AG04449 (cell line): ENCODE measurements around the gene SLC39A8.
"Not testable (repeated sequence)": the region's sequence is repeated elsewhere in the genome, so short reads cannot be mapped to it uniquely, and the experiment has no call there.

Experiments
- CTCF ChIA-PET: fragments of 350-600 bp; formaldehyde crosslinking; extraction: SDS; loops from one replicate; lab custom pipeline; 2021; ENCODE audit warnings: antibody characterized with exemption; lab: Yijun Ruan, JAX
- POLR2A ChIA-PET: fragments of 400-600, 350-600 bp; formaldehyde crosslinking; extraction: SDS; loops from one replicate; lab custom pipeline; 2020; ENCODE audit warnings: antibody characterized with exemption, inconsistent platforms; lab: Yijun Ruan, JAX
- DNase-seq: peaks from one replicate; pipeline ENCODE4 v3.0.0-alpha.2; 2010; ENCODE audit warnings: low read depth, low spot score
- H3K4me3 ChIP-seq: 2 replicates; pipeline ENCODE4 v1.5.1; 2011; ENCODE audit warnings: low read depth, mild to moderate bottlenecking, control low read depth, low read length
- TF ChIP-seq, protein P1 (sequence below): IDR thresholded peaks from one replicate; pipeline ENCODE4 v1.5.1; 2011; ENCODE audit warnings: mild to moderate bottlenecking, moderate library complexity, low read length, control low read depth, inconsistent platforms; ENCODE audit not compliant: insufficient read depth; ENCODE audit errors: missing control alignments

SLC39A8 gene

GRCh38 chr4:102362922-102363432, 17.7 kb upstream of the SLC39A8 start:
- CTCF ChIA-PET, result interaction anchor here (1.8 kb wide), 1 partner anchor 17 kb away, joined by 6 read pairs; the partner anchor contains the start of gene SLC39A8
- TF ChIP-seq, protein P1, sequence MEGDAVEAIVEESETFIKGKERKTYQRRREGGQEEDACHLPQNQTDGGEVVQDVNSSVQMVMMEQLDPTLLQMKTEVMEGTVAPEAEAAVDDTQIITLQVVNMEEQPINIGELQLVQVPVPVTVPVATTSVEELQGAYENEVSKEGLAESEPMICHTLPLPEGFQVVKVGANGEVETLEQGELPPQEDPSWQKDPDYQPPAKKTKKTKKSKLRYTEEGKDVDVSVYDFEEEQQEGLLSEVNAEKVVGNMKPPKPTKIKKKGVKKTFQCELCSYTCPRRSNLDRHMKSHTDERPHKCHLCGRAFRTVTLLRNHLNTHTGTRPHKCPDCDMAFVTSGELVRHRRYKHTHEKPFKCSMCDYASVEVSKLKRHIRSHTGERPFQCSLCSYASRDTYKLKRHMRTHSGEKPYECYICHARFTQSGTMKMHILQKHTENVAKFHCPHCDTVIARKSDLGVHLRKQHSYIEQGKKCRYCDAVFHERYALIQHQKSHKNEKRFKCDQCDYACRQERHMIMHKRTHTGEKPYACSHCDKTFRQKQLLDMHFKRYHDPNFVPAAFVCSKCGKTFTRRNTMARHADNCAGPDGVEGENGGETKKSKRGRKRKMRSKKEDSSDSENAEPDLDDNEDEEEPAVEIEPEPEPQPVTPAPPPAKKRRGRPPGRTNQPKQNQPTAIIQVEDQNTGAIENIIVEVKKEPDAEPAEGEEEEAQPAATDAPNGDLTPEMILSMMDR, result no peak
- H3K4me3 ChIP-seq, result no peak overlapping the region
- DNase-seq, result no peak
- POLR2A ChIA-PET, result no interaction called here

- H3K4me3 ChIP-seq, result no peak overlapping the region
- ChIA-PET CTCF (no interaction called here), POLR2A (no interaction called here)
- TF ChIP-seq, protein P1, result no peak
- no peak for DNase-seq
Measured at GRCh38 chr4:102358128-102358527, 12.8 kb upstream of the SLC39A8 start.

GRCh38 chr4:102357637-102358036, 12.4 kb upstream of the SLC39A8 start:
- POLR2A ChIA-PET, CTCF ChIA-PET: not testable (repeated sequence)

DNA sequence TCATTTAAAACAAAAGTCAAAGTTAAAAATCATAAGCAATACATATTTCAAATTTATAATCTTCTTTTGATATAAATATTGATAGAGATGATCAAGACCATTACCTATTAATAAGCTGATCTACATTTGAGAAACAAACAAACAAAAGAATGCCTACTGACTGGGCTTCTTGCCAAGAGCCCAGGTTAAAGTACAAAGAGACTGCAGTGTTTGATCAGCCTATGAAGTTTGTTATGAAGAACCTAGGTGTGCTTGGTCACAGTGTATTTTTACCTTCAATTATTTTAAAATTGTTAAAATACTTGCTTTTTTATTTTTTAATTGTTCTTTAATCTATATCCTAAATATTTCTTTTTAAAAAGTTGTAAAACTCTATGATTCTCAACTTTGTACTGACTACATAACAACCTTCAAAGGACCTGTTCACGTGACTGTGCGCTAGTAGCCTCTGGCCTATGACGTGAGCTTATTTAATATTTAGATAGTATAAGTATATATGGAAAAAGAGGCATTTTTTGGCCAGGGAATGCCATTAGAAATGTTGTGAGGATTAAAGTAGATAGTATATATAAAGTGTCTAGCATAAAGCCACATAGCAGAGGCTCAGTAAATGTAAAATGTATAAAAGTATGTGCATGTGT, 11.4 kb upstream of the SLC39A8 start:
- POLR2A ChIA-PET, result no interaction called here
- no peak for DNase-seq
- no peak overlapping the region for H3K4me3 ChIP-seq
- CTCF ChIA-PET, result no interaction called here
- TF ChIP-seq, protein P1, result no peak

More at GRCh38 chr4:102357637-102358036, 12.4 kb upstream of the SLC39A8 start:
- not testable (repeated sequence) for DNase-seq, H3K4me3 ChIP-seq

- H3K4me3 ChIP-seq, result no peak overlapping the region
- CTCF ChIA-PET, result no interaction called here
- TF ChIP-seq, protein P1, result no peak
- POLR2A ChIA-PET, result no interaction called here
- DNase-seq, result no peak
Measured at GRCh38 chr4:102355748-102356147, 10.5 kb upstream of the SLC39A8 start.

DNA sequence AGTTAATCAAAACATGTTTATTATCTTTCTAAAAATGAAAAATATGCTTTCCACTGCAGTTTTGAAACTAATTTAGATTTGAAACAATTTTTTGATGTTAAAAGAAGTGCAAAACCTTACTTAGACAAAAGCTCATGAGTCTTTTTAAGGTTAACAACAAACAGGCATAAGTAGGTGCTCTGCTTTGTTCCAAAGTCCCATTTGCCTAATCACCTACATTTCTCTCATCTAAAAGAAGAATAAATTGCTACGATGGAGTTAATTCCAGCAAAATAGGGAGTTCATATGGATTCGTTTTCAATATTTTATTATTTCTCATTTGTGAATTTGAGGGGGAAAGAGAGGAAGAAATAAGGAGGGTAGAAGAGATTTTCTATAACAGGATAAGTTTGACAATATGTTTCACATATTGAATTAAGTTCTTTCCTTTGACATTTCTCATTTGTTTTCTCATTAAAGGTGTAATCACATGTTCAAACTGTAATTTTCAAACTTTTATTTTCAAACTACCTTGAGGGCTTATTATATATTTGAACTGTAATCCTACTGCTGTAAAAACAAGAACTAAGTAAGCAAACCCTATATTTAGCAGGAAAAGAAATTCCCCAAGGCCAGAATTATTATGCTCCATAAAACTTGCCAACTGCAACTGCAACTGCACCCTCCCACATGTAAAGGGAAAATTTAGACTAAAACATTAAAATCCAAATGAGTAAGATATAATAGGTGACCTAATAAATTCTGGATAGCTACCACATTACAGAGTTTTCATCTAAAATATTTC, 9.6 kb upstream of the SLC39A8 start:
- POLR2A ChIA-PET, result no interaction called here
- DNase-seq, result no peak
- TF ChIP-seq, protein P1, result no peak
- no peak overlapping the region for H3K4me3 ChIP-seq
- CTCF ChIA-PET, result no interaction called here
